H1 (cell line): ENCODE data around the gene AP2A2. TPM values are rescaled to one million over a fixed set of nuclear protein-coding genes. Genes with fewer than 3 reads are reported as not detected.

Experiments used
- CTCF ChIA-PET: fragments of 300-600 bp; sonication (Branson Sonifier 250); formaldehyde crosslinking; loops from one replicate; lab custom pipeline; 2021; ENCODE audit not compliant: partially characterized antibody; lab: Charles Lee
- POLR2A ChIA-PET: fragments of 300-600 bp; sonication (Branson Sonifier 250); formaldehyde crosslinking; loops from one replicate; lab custom pipeline; 2021; ENCODE audit warnings: inconsistent platforms; ENCODE audit not compliant: partially characterized antibody; lab: Charles Lee
- DNase-seq, 2 experiments: peaks; one replicate each; pipeline versions ENCODE4 v3.0.0 to v3.0.0-alpha.2; 2010 to 2022; ENCODE audit warnings: low spot score in 2 of 2, low read depth in 1 of 2, mixed read lengths in 1 of 2
- FAIRE-seq: peaks from 2 replicates; lab custom pipeline; 2011; peaks lifted over from hg19 to GRCh38; lab: Jason Lieb, UNC
- H2AFZ ChIP-seq: 2 replicates; pipeline ENCODE4 v1.8.1; 2012; ENCODE audit warnings: low read length, inconsistent platforms
- H2AK5ac ChIP-seq: 2 replicates; pipeline ENCODE4 v1.6.1; 2013; ENCODE audit warnings: low read depth, low read length
- H2BK120ac ChIP-seq: replicated peaks from 2 replicates; pipeline ENCODE3; 2013; ENCODE audit warnings: low read depth, low read length, inconsistent platforms
- H2BK12ac ChIP-seq: 2 replicates; pipeline ENCODE4 v1.6.1; 2013; ENCODE audit warnings: low read depth, low read length
- H2BK15ac ChIP-seq: 2 replicates; pipeline ENCODE4 v1.6.1; 2013; ENCODE audit warnings: low read length
- H2BK20ac ChIP-seq: 2 replicates; pipeline ENCODE4 v1.6.1; 2013; ENCODE audit warnings: low read length
- H2BK5ac ChIP-seq: 2 replicates; pipeline ENCODE4 v1.6.1; 2013; ENCODE audit warnings: low read depth, low read length
- H3K14ac ChIP-seq: 2 replicates; pipeline ENCODE4 v1.6.1; 2013; ENCODE audit warnings: inconsistent platforms; ENCODE audit not compliant: insufficient read length
- H3K18ac ChIP-seq: 2 replicates; pipeline ENCODE4 v1.6.1; 2013; ENCODE audit warnings: low read length; ENCODE audit errors: extremely low read depth
- H3K23ac ChIP-seq: 2 replicates; pipeline ENCODE4 v1.6.1; 2013; ENCODE audit warnings: inconsistent platforms; ENCODE audit not compliant: insufficient read length
- H3K23me2 ChIP-seq: 2 replicates; pipeline ENCODE4 v1.6.1; 2013; ENCODE audit warnings: low read depth, low read length
- H3K27ac ChIP-seq: 2 replicates; pipeline ENCODE4 v1.6.1; 2011; ENCODE audit warnings: low read depth, low read length, inconsistent platforms
- H3K27me3 ChIP-seq, 4 experiments: replicated peaks in 1 of 4; 1 replicate in 1 of 4; 2 replicates in 3 of 4; pipeline versions ENCODE4 v1.6.1 to v1.8.1; 2011 to 2013; ENCODE audit warnings: low read length in 3 of 4, mild to moderate bottlenecking in 3 of 4, inconsistent platforms in 2 of 4, mixed read lengths in 2 of 4, moderate library complexity in 1 of 4; ENCODE audit not compliant: control insufficient read depth in 3 of 4, insufficient read depth in 3 of 4; ENCODE audit errors: extremely low read depth in 1 of 4
- H3K36me3 ChIP-seq, 4 experiments: 2 replicates each; pipeline versions ENCODE4 v1.6.1 to v1.8.1; 2011 to 2013; ENCODE audit warnings: mild to moderate bottlenecking in 4 of 4, low read length in 3 of 4, moderate library complexity in 2 of 4, control low read depth in 1 of 4, inconsistent platforms in 1 of 4; ENCODE audit not compliant: insufficient read depth in 4 of 4, control insufficient read depth in 2 of 4
- H3K4ac ChIP-seq: replicated peaks from 2 replicates; pipeline ENCODE3; 2013; ENCODE audit warnings: low read length, low read depth, mixed read lengths, inconsistent platforms; ENCODE audit not compliant: insufficient read length
- H3K4me1 ChIP-seq, 4 experiments: replicated peaks in 1 of 4; 1 replicate in 1 of 4; 2 replicates in 3 of 4; pipeline versions ENCODE4 v1.6.1 to v1.8.1; 2011 to 2013; ENCODE audit warnings: low read length in 3 of 4, inconsistent platforms in 2 of 4, mixed read lengths in 1 of 4; ENCODE audit not compliant: insufficient read depth in 4 of 4, control insufficient read depth in 3 of 4
- H3K4me2 ChIP-seq, 2 experiments: 2 replicates each; pipeline versions ENCODE4 v1.6.1 to v1.8.1; 2011 to 2013; ENCODE audit warnings: low read depth in 2 of 2, low read length in 2 of 2, control low read depth in 1 of 2, inconsistent platforms in 1 of 2, mild to moderate bottlenecking in 1 of 2; ENCODE audit not compliant: insufficient read depth in 1 of 2
- H3K4me3 ChIP-seq, 4 experiments: fragments of 200-600, 300-600 bp in 1 of 4; sonication (generic), shearing (Covaris generic), sonication (Bioruptor Twin) in 1 of 4; 2 replicates each; pipeline versions ENCODE4 v1.5.1 to v1.8.1; 2011 to 2016; ENCODE audit warnings: low read length in 4 of 4, low read depth in 3 of 4, control low read depth in 2 of 4, inconsistent platforms in 2 of 4, mild to moderate bottlenecking in 2 of 4, mixed read lengths in 1 of 4, moderate library complexity in 1 of 4; ENCODE audit not compliant: insufficient read depth in 2 of 4; ENCODE audit errors: extremely low read depth in 1 of 4
- H3K56ac ChIP-seq: replicated peaks from 2 replicates; pipeline ENCODE3; 2013; ENCODE audit warnings: low read depth, mild to moderate bottlenecking, mixed read lengths, low read length, inconsistent platforms; ENCODE audit not compliant: insufficient read length
- H3K79me1 ChIP-seq: 2 replicates; pipeline ENCODE4 v1.6.1; 2013; ENCODE audit warnings: low read depth, low read length, control low read depth
- H3K79me2 ChIP-seq, 2 experiments: 2 replicates each; pipeline versions ENCODE4 v1.6.1 to v1.8.1; 2012 to 2013; ENCODE audit warnings: low read length in 2 of 2, mild to moderate bottlenecking in 2 of 2, inconsistent platforms in 1 of 2; ENCODE audit not compliant: insufficient read depth in 2 of 2, control insufficient read depth in 1 of 2
- H3K9ac ChIP-seq, 4 experiments: replicated peaks in 1 of 4; 1 replicate in 1 of 4; 2 replicates in 3 of 4; pipeline versions ENCODE4 v1.6.1 to v1.8.1; 2011 to 2013; ENCODE audit warnings: low read depth in 3 of 4, low read length in 3 of 4, control low read depth in 2 of 4, mild to moderate bottlenecking in 2 of 4, moderate library complexity in 2 of 4, inconsistent platforms in 1 of 4; ENCODE audit errors: extremely low read depth in 1 of 4
- H3K9me3 ChIP-seq, 2 experiments: 2 replicates each; pipeline versions ENCODE4 v1.6.1 to v1.8.1; 2012 to 2013; ENCODE audit warnings: mild to moderate bottlenecking in 2 of 2, moderate library complexity in 2 of 2, control low read depth in 1 of 2, inconsistent platforms in 1 of 2, low read depth in 1 of 2, low read length in 1 of 2, mixed read lengths in 1 of 2; ENCODE audit not compliant: insufficient read depth in 2 of 2
- H4K20me1 ChIP-seq, 2 experiments: replicated peaks in 1 of 2; 2 replicates each; pipeline versions ENCODE3 to v1.8.1; 2011 to 2013; ENCODE audit warnings: inconsistent platforms in 2 of 2, low read length in 2 of 2, mild to moderate bottlenecking in 1 of 2; ENCODE audit not compliant: insufficient read depth in 2 of 2, control insufficient read depth in 1 of 2
- H4K5ac ChIP-seq: 2 replicates; pipeline ENCODE4 v1.6.1; 2013; ENCODE audit warnings: low read length, low read depth, mixed read lengths, inconsistent platforms; ENCODE audit not compliant: insufficient read length
- H4K8ac ChIP-seq: 2 replicates; pipeline ENCODE4 v1.8.0; 2013; ENCODE audit warnings: mild to moderate bottlenecking, moderate library complexity, low read length, inconsistent platforms; ENCODE audit not compliant: insufficient read depth; ENCODE audit errors: extremely low read depth
- H4K91ac ChIP-seq: replicated peaks from 2 replicates; pipeline ENCODE3; 2013; ENCODE audit warnings: low read length, mixed read lengths, inconsistent platforms; ENCODE audit not compliant: insufficient read length
- BRCA1 ChIP-seq: IDR thresholded peaks from 2 replicates; pipeline ENCODE4 v1.6.1; 2012; ENCODE audit warnings: low read depth, low read length, improper control_type of control experiment
- JUN ChIP-seq: IDR thresholded peaks from 2 replicates; pipeline ENCODE4 v1.6.1; 2011; ENCODE audit warnings: low read depth, mild to moderate bottlenecking, improper control_type of control experiment, low read length
- JUND ChIP-seq: IDR thresholded peaks from 2 replicates; pipeline ENCODE4 v1.6.1; 2011; ENCODE audit warnings: mild to moderate bottlenecking, improper control_type of control experiment, low read length
- KDM1A ChIP-seq: fragments of 200-600, 300-600 bp; sonication (generic); IDR thresholded peaks from 2 replicates; pipeline ENCODE4 v1.7.1; 2016; ENCODE audit warnings: mild to moderate bottlenecking, low read length, borderline replicate concordance
- POLR2AphosphoS5 ChIP-seq: IDR thresholded peaks from 2 replicates; pipeline ENCODE4 v1.6.1; 2011; ENCODE audit warnings: low read depth, low read length
- RAD21 ChIP-seq, 2 experiments: IDR thresholded peaks in 1 of 2; conservative IDR thresholded peaks in 1 of 2; 2 replicates each; pipeline ENCODE4 v1.6.1; 2011; ENCODE audit warnings: low read depth in 2 of 2, low read length in 2 of 2, improper control_type of control experiment in 1 of 2, inconsistent platforms in 1 of 2, mild to moderate bottlenecking in 1 of 2, moderate library complexity in 1 of 2
- SIN3A ChIP-seq, 2 experiments: IDR thresholded peaks in 1 of 2; conservative IDR thresholded peaks in 1 of 2; 2 replicates each; pipeline ENCODE4 v1.6.1; 2011 to 2012; ENCODE audit warnings: low read length in 2 of 2, improper control_type of control experiment in 1 of 2, low read depth in 1 of 2, mild to moderate bottlenecking in 1 of 2
- SP1 ChIP-seq: IDR thresholded peaks from 2 replicates; pipeline ENCODE4 v1.6.1; 2011; ENCODE audit warnings: low read depth, low read length
- TBP ChIP-seq: IDR thresholded peaks from 2 replicates; pipeline ENCODE4 v1.6.1; 2011; ENCODE audit warnings: low read depth, low read length, improper control_type of control experiment
- WGBS, 2 experiments: shearing (Covaris generic) in 1 of 2; methylation state at CpG; one replicate each; pipeline versions ENCODE4 v1.1.6 to v1.1.7; 2013 to 2015; ENCODE audit warnings: low lambda C conversion rate in 2 of 2, mixed read lengths in 2 of 2, inconsistent platforms in 1 of 2, low coverage in 1 of 2, missing lambda C conversion rate in 1 of 2; ENCODE audit not compliant: insufficient replicate concordance in 2 of 2, insufficient coverage in 1 of 2, insufficient read length in 1 of 2; ENCODE audit errors: extremely low coverage in 1 of 2, missing lambda C conversion rate in 1 of 2; 5-methylcytosine and 5-hydroxymethylcytosine counted together
- polyA plus RNA-seq, 7 experiments: library from polyadenylated mRNA; depleted of rRNA in 3 of 7; stranded (reverse) in 5 of 7; unstranded in 2 of 7; fragments of >200 nt in 5 of 7; fragments of 200-250 nt in 2 of 7; gene quantifications; 1 replicate in 5 of 7; 2 replicates in 1 of 7; 4 replicates in 1 of 7; pipeline versions ENCODE4 v1.2.1 to v1.2.3, GENCODE V29; 2011 to 2013; ENCODE audit warnings: missing spikeins in 2 of 7, mixed read lengths in 2 of 7
- total RNA-seq: library from RNA; stranded (reverse); fragmentation: NEBNext Ultra II Directional; extraction: Animal tissue kit (Norgen Biotek cat#: 25700); gene quantifications from 2 replicates; pipeline ENCODE4 v1.2.1, GENCODE V29; 2021

AP2A2 gene
- total and polyA plus RNA-seq, 2 of the 8 experiments (the other 6 are each of a cell fraction or from before 2014, with no cell fraction given): 50.0 to 65.0 TPM

DNA sequence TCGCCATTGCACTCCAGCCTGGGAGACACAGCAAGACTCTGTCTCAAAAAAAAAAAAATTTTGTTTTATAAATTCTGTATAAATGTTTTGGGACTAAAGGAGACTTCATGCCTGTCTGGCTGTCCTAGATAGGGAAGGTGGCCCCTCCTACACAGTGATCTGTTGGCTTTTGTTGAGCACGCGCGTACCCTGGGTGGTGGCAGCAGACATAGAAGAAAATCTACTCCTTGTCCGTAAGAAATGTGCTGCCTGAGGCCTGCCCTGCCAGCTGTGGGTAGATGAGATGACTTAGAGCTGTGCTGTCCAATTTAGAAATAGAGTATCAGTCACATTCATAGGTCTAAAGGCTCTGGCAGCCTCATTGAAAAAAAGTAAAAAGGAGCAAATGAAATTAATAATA, 37.0 kb downstream of the AP2A2 start:
- peaks cover 1 to 7% of the 10 kb centered on the region in 2 experiments for H4K20me1 ChIP-seq
- CTCF ChIA-PET: no interaction called here
- H3K23ac ChIP-seq: no peak overlapping the region
- H3K36me3 ChIP-seq: peaks cover 0 to 38% (median 11%) of the 10 kb centered on the region in 4 experiments; a peak in 3 of 8 replicates
- H4K91ac ChIP-seq: no peak overlapping the region
- H2BK120ac ChIP-seq: no peak overlapping the region
- WGBS, 2 experiments: 92% methylated on average over 5 of the region's 5 CpGs; no CpG with 5 or more reads in 1 of the 2 experiments
- no peak overlapping the region for H2AFZ ChIP-seq
- H3K23me2 ChIP-seq: 0 out of 2 replicates have a peak, but pooled peaks cover 2% of the 10 kb centered on the region
- H2BK20ac ChIP-seq: no peak overlapping the region
- H3K14ac ChIP-seq: no peak overlapping the region
- no peak overlapping the region for H3K56ac ChIP-seq
- no peak overlapping the region for H2BK5ac ChIP-seq
- H3K4me3 ChIP-seq: no peak overlapping the region
- H3K4ac ChIP-seq: no peak overlapping the region
- no peak overlapping the region for H3K9ac ChIP-seq
- H3K79me2 ChIP-seq: peaks cover 0 to 9% of the 10 kb centered on the region in 2 experiments; a peak in 2 of 4 replicates
- no peak overlapping the region for H3K18ac ChIP-seq
- TF ChIP-seq JUN (no peak), RAD21 (IDR thresholded peaks at IDR 0.05 in 1 of 2, conservative IDR thresholded peaks at IDR 0.05 in 1 of 2; ENCODE audit: low read depth in 2 of 2, low read length in 2 of 2) (no peak), TBP (no peak), POLR2AphosphoS5 (no peak), SIN3A (conservative IDR thresholded peaks at IDR 0.05 in 1 of 2, IDR thresholded peaks at IDR 0.05 in 1 of 2; ENCODE audit: low read depth in 1 of 2, low read length in 2 of 2) (no peak), BRCA1 (no peak), KDM1A (no peak), SP1 (no peak), JUND (no peak)
- H3K9me3 ChIP-seq: peaks cover 3 to 9% of the 10 kb centered on the region in 2 experiments; a peak in 2 of 4 replicates
- no peak overlapping the region for H2AK5ac ChIP-seq
- H3K27ac ChIP-seq: no peak overlapping the region
- H2BK15ac ChIP-seq: no peak overlapping the region
- H3K4me1 ChIP-seq: peaks cover 0 to 8% (median 1%) of the 10 kb centered on the region in 4 experiments; a peak in 2 of 7 replicates
- H2BK12ac ChIP-seq: no peak overlapping the region
- H3K4me2 ChIP-seq: no peak overlapping the region
- FAIRE-seq (no peak), DNase-seq (no peak)
- H3K79me1 ChIP-seq: peaks cover 12% of the 10 kb centered on the region
- POLR2A ChIA-PET: interaction anchor here (1.0 kb wide), 1 partner anchor 8 kb away, joined by 3 read pairs; no protein-coding TSS in a partner anchor
- no peak overlapping the region for H4K5ac ChIP-seq
- H3K27me3 ChIP-seq: no peaks in the 10 kb centered on the region
- no peak overlapping the region for H4K8ac ChIP-seq
